ENCODE measurements around the gene KLHL5.

DNA sequence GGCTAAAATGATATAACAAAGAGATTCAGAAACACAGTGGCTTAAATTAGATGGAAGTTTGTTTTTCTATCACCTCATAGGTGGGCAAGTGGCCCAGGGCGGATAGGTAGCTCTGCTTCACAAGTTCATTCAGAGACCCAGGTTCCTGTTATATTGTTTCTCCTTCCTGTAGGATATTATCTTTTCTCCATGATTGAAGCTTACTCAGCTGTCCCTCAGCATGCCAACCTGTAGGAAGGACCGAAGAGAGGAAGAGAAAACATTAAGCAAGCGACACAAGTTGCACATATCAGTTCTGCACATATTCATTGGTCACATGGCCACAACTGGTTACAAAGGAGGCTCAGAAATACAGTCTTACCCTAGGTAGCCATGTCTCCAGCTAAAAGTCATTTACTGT lies 6.9 kb downstream of the KLHL5 start:
- no peak for TF ChIP-seq EZH2 (IDR thresholded peaks at IDR 0.05; ENCODE audit: insufficient read depth, poor library complexity, severe bottlenecking)
- TF ChIP-seq EZH2phosphoT487 (IDR thresholded peaks at IDR 0.05; ENCODE audit: insufficient read depth, low read depth), result no peak
